ENCODE data around the gene KIAA1217. TPM values are rescaled to one million over a fixed set of nuclear protein-coding genes. Genes with fewer than 3 reads are reported as not detected.

KIAA1217 gene
- total RNA-seq, 1 experiment from 2014 or later, result 7.8 TPM

DNA sequence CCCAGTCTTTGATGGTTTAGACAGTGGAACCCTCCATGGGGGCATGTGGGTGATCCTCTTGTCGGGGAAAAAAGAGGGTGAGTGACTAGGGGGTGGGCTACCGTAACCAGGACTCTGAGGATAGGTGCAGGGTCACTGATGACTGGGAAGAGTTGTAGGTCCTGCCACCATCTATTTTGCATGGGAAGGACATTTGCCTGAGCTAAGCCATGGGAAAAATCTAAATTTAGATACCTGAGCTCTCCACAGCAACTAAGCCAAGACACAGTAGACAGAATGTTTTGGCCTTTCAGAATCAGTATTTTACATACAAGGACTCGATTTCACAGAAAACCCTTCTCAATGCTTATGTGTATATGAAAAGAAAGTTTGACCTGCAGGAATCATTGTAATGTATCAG, 52.7 kb downstream of the KIAA1217 start:
- H3K4me2 ChIP-seq (ENCODE audit: low read length), result no peak overlapping the region
- H4K20me1 ChIP-seq (ENCODE audit: insufficient read depth), result no peaks in the 10 kb centered on the region
- H2AFZ ChIP-seq (ENCODE audit: low read depth, low read length, poor library complexity, severe bottlenecking), result no peak overlapping the region
- intact Hi-C loops (cut with micrococcal nuclease), result no loop called here
- BruUV-seq (replicated peaks), result no TSS peak
- no peaks in the 10 kb centered on the region for H3K9me2 ChIP-seq (ENCODE audit: insufficient read depth)
- ChIA-PET CTCF (no interaction called here), RAD21 (ENCODE audit: low non-redundant PET in 1 of 2, low total read pairs in 2 of 2, uncharacterized antibody in 2 of 2, unreplicated experiment in 2 of 2) (no interaction called here), POLR2A (no interaction called here)
- no peak overlapping the region for H3K9ac ChIP-seq (ENCODE audit: low read length)
- TF ChIP-seq YY1 (IDR thresholded peaks at IDR 0.05; ENCODE audit: extremely low read depth, insufficient replicate concordance, low read depth, low read length) (no peak), SP1 (IDR thresholded peaks at IDR 0.05; ENCODE audit: low read depth) (no peak), ZFX (IDR thresholded peaks at IDR 0.05) (no peak), CEBPB (IDR thresholded peaks at IDR 0.05; ENCODE audit: low read depth) (no peak), EZH2 (IDR thresholded peaks at IDR 0.05) (no peak), ZNF274 (IDR thresholded peaks at IDR 0.05; ENCODE audit: low read depth, low read length) (no peak), POLR2A (IDR thresholded peaks at IDR 0.05; ENCODE audit: borderline replicate concordance, extremely low read depth, insufficient read depth, insufficient read length) (no peak), SIN3A (IDR thresholded peaks at IDR 0.05; ENCODE audit: low read depth) (no peak), TCF7L2 (IDR thresholded peaks at IDR 0.05; ENCODE audit: borderline replicate concordance, extremely low read depth, insufficient read depth, insufficient read length) (no peak), EGR1 (IDR thresholded peaks at IDR 0.05; ENCODE audit: low read depth) (no peak), RAD21 (IDR thresholded peaks at IDR 0.05; ENCODE audit: low read depth) (no peak), FOSL1 (IDR thresholded peaks at IDR 0.05; ENCODE audit: low read depth) (no peak), REST (IDR thresholded peaks at IDR 0.05; ENCODE audit: low read depth) (no peak)
- TF ChIP-seq, protein P1, sequence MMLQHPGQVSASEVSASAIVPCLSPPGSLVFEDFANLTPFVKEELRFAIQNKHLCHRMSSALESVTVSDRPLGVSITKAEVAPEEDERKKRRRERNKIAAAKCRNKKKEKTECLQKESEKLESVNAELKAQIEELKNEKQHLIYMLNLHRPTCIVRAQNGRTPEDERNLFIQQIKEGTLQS (IDR thresholded peaks at IDR 0.05), result no peak
- TF ChIP-seq, protein P2, sequence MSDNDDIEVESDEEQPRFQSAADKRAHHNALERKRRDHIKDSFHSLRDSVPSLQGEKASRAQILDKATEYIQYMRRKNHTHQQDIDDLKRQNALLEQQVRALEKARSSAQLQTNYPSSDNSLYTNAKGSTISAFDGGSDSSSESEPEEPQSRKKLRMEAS (IDR thresholded peaks at IDR 0.05), result no peak
- no peaks in the 10 kb centered on the region for H3K4me1 ChIP-seq (ENCODE audit: control insufficient read depth in 1 of 2, insufficient read depth in 2 of 2, low read length in 2 of 2)
- H3K27me3 ChIP-seq (ENCODE audit: insufficient read depth, low read length), result peaks cover 12% of the 10 kb centered on the region; the same call in 1 of the 2 replicates
- ATAC-seq (no peak), DNase-seq (ENCODE audit: low read depth, low spot score) (no peak)
- H3K4me3 ChIP-seq (replicated peaks in 1 of 2; ENCODE audit: low read depth in 1 of 2, low read length in 2 of 2), result no peak overlapping the region
- no peaks in the 10 kb centered on the region for H3K36me3 ChIP-seq (ENCODE audit: control insufficient read depth in 1 of 2, insufficient read depth in 2 of 2, low read length in 2 of 2)
- no peaks in the 10 kb centered on the region for H3K9me3 ChIP-seq (ENCODE audit: control insufficient read depth in 1 of 2, insufficient read depth in 1 of 2, low read depth in 1 of 2, low read length in 2 of 2)
- no peaks in the 10 kb centered on the region for H3K79me2 ChIP-seq (ENCODE audit: insufficient read depth, low read length)
- no peak overlapping the region for H3K27ac ChIP-seq (ENCODE audit: low read depth, low read length)
